ENCODE results near the gene PDZRN3. TPM values are rescaled to one million over a fixed set of nuclear protein-coding genes. Genes with fewer than 3 reads are reported as not detected.
A peak's percentile ranks its signal among the peaks of the same experiment; 100 is the strongest.

PDZRN3 gene
- total and polyA plus RNA-seq, 2 of the 13 experiments (the other 11 are each of a cell fraction or from before 2014, with no cell fraction given): not detected

DNA sequence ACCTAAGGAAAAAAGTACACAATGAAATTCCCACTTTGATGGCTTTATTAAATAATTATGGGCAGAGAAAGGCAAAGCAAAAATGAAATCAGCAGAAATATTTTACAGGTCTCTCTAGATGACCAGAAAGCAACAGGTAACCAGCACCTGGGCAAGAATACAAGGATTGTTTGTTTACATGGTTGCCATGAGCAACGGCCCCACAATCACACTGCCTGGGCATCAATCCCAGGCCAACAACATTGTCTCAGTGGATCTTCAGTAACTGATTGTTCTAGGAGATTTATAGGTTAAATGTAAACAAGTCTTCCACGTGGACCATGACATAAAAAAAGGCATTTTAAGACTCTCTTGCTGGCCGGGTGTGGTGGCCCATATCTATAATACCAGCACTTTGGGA is 82.6 kb downstream of the PDZRN3 start:
- ChIA-PET CTCF (ENCODE audit: low intra/inter-chr PET ratio, low total read pairs) (no interaction called here), POLR2A (no interaction called here)
- 2% methylated on average over 3 of the region's 3 CpGs for WGBS (ENCODE audit: low lambda C conversion rate)
- no peak for ATAC-seq
- TF ChIP-seq RFX3 (CRISPR knock-in tag; IDR thresholded peaks at IDR 0.05): 0 out of 2 replicates have a peak, but pooled peaks have one; percentile 27
- no peak for TF ChIP-seq ZNF768 (CRISPR knock-in tag; IDR thresholded peaks at IDR 0.05)
- Histone ChIP-seq H4K20me1 (ENCODE audit: insufficient read depth, low read length) (no peaks in the 10 kb centered on the region), H3K4me1 (ENCODE audit: insufficient read depth, low read length) (no peaks in the 10 kb centered on the region), H3K79me2 (ENCODE audit: insufficient read depth, low read length) (no peaks in the 10 kb centered on the region), H3K4me2 (ENCODE audit: low read depth, low read length) (no peak overlapping the region), H3K9ac (ENCODE audit: insufficient read depth, low read depth, low read length) (no peak overlapping the region), H3K27me3 (ENCODE audit: control insufficient read depth in 1 of 2, insufficient read depth in 2 of 2, low read length in 2 of 2) (no peaks in the 10 kb centered on the region; a peak in 1 of 5 replicates), H3K4me3 (replicated peaks in 1 of 3; ENCODE audit: insufficient read depth in 1 of 3, low read depth in 2 of 3, low read length in 3 of 3) (no peak overlapping the region), H3K9me3 (ENCODE audit: low read length) (no peaks in the 10 kb centered on the region), H3K27ac (ENCODE audit: extremely low read length, insufficient read depth, low read length) (no peak overlapping the region), H3K36me3 (replicated peaks in 1 of 2; ENCODE audit: control insufficient read depth in 1 of 2, insufficient read depth in 2 of 2, low read length in 2 of 2) (no peaks in the 10 kb centered on the region), H2AFZ (ENCODE audit: low read length) (no peak overlapping the region)
- no peak for DNase-seq (ENCODE audit: low spot score)
- no peak for FAIRE-seq
- intact Hi-C loops (cut with micrococcal nuclease; ENCODE audit: unreplicated experiment) (no loop called here), in situ Hi-C loops (cut with HindIII; ENCODE audit: extremely low pct_ligation_motif_present, low pct_unique_long_range_greater_than_20kb) (no loop called here)
- no TSS peak for BruUV-seq (replicated peaks)

DNA sequence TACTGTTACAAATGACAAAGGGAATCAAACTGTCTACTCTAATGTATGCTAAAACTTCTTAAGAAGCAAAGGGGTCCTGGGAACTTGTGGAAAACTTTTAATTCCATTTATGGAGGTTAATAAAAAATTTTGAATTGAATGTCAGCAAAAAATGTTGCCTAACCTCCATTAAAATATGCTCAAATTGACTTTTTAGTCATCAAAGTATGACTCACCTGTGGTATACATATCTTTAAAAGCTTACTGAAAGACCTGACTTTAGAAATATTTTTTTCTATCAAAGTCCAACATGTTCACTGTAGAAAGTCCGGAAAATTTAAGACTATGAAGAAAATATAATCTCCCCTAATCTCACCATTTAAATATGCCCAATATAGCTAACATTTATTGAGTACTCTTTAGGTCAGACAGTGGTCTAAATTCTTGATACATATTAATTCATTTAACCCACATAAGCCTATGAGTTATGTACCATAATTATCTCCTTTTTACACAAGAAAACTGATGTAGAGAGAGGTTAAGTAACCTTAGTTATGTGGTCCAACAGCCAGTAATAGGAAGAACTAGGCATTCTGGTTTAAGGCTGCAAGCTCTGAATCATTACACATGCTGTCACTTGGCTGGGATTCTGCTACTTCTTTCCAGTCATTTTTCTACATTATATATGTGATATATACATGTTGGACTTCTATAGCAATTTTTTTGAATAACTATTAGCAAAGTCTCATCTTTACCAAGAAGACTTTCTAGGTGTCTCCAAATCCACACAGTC is 83.6 kb downstream of the PDZRN3 start:
- no TSS peak for BruUV-seq (replicated peaks)
- no peak for ATAC-seq
- H3K27me3 ChIP-seq (ENCODE audit: control insufficient read depth in 1 of 2, insufficient read depth in 2 of 2, low read length in 2 of 2): no peaks in the 10 kb centered on the region
- H3K4me1 ChIP-seq (ENCODE audit: insufficient read depth, low read length): no peaks in the 10 kb centered on the region
- ChIA-PET CTCF (ENCODE audit: low intra/inter-chr PET ratio, low total read pairs) (no interaction called here), POLR2A (no interaction called here)
- DNase-seq (ENCODE audit: low spot score): no peak
- H3K4me2 ChIP-seq (ENCODE audit: low read depth, low read length): no peak overlapping the region
- no peaks in the 10 kb centered on the region for H3K36me3 ChIP-seq (replicated peaks in 1 of 2; ENCODE audit: control insufficient read depth in 1 of 2, insufficient read depth in 2 of 2, low read length in 2 of 2)
- no peak for FAIRE-seq
- no peaks in the 10 kb centered on the region for H3K79me2 ChIP-seq (ENCODE audit: insufficient read depth, low read length)
- no peak overlapping the region for H3K27ac ChIP-seq (ENCODE audit: extremely low read length, insufficient read depth, low read length)
- no peak overlapping the region for H3K9ac ChIP-seq (ENCODE audit: insufficient read depth, low read depth, low read length)
- H3K4me3 ChIP-seq (replicated peaks in 1 of 3; ENCODE audit: insufficient read depth in 1 of 3, low read depth in 2 of 3, low read length in 3 of 3): no peak overlapping the region
- no peak overlapping the region for H2AFZ ChIP-seq (ENCODE audit: low read length)
- in situ Hi-C loops (cut with HindIII; ENCODE audit: extremely low pct_ligation_motif_present, low pct_unique_long_range_greater_than_20kb) (no loop called here), intact Hi-C loops (cut with micrococcal nuclease; ENCODE audit: unreplicated experiment) (no loop called here)
- H4K20me1 ChIP-seq (ENCODE audit: insufficient read depth, low read length): no peaks in the 10 kb centered on the region
- TF ChIP-seq ZNF547 (CRISPR knock-in tag; IDR thresholded peaks at IDR 0.05) (no peak), GPN1 (CRISPR knock-in tag; IDR thresholded peaks at IDR 0.05; ENCODE audit: borderline replicate concordance) (no peak), CREBL2 (CRISPR knock-in tag; IDR thresholded peaks at IDR 0.05; ENCODE audit: borderline replicate concordance) (no peak), RBAK (CRISPR knock-in tag; IDR thresholded peaks at IDR 0.05) (no peak), ZNF83 (CRISPR knock-in tag; IDR thresholded peaks at IDR 0.05; ENCODE audit: borderline replicate concordance) (no peak)
- TF ChIP-seq, protein P1, sequence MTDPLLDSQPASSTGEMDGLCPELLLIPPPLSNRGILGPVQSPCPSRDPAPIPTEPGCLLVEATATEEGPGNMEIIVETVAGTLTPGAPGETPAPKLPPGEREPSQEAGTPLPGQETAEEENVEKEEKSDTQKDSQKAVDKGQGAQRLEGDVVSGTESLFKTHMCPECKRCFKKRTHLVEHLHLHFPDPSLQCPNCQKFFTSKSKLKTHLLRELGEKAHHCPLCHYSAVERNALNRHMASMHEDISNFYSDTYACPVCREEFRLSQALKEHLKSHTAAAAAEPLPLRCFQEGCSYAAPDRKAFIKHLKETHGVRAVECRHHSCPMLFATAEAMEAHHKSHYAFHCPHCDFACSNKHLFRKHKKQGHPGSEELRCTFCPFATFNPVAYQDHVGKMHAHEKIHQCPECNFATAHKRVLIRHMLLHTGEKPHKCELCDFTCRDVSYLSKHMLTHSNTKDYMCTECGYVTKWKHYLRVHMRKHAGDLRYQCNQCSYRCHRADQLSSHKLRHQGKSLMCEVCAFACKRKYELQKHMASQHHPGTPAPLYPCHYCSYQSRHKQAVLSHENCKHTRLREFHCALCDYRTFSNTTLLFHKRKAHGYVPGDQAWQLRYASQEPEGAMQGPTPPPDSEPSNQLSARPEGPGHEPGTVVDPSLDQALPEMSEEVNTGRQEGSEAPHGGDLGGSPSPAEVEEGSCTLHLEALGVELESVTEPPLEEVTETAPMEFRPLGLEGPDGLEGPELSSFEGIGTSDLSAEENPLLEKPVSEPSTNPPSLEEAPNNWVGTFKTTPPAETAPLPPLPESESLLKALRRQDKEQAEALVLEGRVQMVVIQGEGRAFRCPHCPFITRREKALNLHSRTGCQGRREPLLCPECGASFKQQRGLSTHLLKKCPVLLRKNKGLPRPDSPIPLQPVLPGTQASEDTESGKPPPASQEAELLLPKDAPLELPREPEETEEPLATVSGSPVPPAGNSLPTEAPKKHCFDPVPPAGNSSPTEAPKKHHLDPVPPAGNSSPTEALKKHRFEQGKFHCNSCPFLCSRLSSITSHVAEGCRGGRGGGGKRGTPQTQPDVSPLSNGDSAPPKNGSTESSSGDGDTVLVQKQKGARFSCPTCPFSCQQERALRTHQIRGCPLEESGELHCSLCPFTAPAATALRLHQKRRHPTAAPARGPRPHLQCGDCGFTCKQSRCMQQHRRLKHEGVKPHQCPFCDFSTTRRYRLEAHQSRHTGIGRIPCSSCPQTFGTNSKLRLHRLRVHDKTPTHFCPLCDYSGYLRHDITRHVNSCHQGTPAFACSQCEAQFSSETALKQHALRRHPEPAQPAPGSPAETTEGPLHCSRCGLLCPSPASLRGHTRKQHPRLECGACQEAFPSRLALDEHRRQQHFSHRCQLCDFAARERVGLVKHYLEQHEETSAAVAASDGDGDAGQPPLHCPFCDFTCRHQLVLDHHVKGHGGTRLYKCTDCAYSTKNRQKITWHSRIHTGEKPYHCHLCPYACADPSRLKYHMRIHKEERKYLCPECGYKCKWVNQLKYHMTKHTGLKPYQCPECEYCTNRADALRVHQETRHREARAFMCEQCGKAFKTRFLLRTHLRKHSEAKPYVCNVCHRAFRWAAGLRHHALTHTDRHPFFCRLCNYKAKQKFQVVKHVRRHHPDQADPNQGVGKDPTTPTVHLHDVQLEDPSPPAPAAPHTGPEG (CRISPR knock-in tag; IDR thresholded peaks at IDR 0.05): no peak
- 0% methylated on average over 1 of the region's 1 CpG for whole genome bisulfite sequencing (ENCODE audit: low lambda C conversion rate)
- H3K9me3 ChIP-seq (ENCODE audit: low read length): no peaks in the 10 kb centered on the region

Measured in HepG2 (cell line).